Activated T-cell treated with anti-CD3 and anti-CD28 coated beads for 4 hours (primary cell): ENCODE data around the gene HYAL1.
"Not testable (repeated sequence)": the region's sequence is repeated elsewhere in the genome, so short reads cannot be mapped to it uniquely, and the experiment has no call there.

Experiments used
- DNase-seq: peaks from one replicate; pipeline ENCODE4 v3.0.0-alpha.2; 2020

Gene HYAL1

DNA sequence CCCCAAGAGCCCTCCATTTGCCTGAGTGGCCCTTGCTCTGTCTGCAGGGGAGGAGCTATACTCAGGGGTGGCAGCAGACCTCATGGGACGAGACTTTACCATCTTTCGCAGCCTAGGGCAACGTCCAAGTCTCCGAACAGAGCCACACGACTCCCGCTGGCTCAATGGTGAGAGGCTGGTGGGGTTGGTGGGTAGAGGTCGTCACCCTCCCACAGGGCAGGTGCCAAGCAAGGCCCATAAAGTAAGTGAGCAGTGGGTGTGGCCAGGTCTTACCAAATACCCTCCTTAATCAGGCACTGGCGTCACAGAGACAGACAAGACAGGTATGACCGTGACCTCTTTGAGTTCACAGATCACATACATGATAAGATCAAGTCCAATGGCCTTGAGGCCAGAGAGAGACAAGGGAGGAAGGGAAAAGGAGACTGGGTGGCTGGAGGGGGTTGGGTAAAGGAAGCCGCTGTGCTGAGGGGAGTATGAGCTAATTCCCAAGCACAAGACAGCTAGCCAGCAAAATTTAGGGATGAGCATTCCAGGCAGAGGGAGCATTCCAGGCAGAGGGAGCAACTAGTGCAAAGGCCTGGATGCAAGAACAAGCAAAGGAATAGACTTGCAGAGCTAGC, 31.9 kb downstream of the HYAL1 start:
- no peak for DNase-seq

GRCh38 chr3:50270422-50271224, 32.8 kb downstream of the HYAL1 start:
- DNase-seq: no peak

- no peak for DNase-seq
These were observed 33.4 kb downstream of the HYAL1 start for GRCh38 chr3:50269977-50270413.

DNA sequence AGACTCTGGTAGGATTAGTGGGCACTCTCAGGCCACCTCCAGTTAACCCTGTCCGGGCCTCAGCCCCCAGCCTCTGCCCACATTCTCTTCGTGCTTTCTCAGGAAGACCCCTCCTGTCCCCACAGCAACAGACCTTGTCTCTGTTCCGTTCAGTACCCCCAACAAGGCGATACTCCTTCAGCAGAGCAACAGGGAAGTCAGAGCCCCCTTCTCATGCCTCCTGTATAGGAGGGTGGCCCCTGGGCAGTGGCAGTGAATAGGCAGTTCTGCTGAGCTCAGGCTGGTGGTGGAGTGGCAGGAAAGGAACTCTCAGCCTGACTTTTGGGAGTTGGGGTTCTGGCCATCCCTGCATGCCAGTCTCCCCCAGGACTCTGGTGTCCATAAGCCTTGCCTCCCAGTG, 33.9 kb downstream of the HYAL1 start:
- DNase-seq: no peak

DNA sequence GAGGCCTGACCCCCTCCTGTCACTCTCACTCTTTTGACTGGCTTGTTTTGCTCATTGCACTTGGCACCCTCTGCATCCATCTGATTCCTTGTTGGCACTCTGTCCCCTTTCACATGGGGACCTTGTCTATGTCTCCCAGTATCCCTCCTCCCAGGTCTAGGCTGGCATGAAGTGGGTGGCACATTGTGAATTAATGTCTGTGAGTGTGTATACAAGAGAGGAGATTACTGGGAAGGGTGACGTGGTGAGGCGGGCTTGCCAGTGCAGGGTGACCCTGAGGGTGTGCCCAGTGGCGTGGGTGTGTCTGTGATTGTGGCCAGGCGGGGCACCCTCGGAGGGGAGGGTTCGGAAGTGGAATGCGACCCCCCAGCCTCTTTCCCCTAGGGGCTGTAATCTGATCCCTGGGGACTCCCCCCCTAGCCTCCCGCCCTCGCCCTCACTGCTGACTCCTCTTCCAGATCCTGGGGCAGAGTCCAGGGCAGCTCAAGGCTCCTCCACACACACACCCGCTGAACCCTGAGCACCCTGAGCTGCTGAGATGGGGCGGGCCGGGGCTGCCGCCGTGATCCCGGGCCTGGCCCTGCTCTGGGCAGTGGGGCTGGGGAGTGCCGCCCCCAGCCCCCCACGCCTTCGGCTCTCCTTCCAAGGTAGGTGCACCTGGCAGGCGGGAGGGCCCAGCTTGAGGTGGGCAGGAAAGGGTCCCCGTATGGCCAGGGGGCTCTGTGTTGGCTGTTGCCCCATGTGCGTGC, 34.5 kb downstream of the HYAL1 start, which contains the start of gene SEMA3B:
TSS of gene SEMA3B (plus strand) at position 445 of the 749 bp plus-strand sequence. CDS start at position 539, 94 bp downstream.
- DNase-seq: no peak

DNA sequence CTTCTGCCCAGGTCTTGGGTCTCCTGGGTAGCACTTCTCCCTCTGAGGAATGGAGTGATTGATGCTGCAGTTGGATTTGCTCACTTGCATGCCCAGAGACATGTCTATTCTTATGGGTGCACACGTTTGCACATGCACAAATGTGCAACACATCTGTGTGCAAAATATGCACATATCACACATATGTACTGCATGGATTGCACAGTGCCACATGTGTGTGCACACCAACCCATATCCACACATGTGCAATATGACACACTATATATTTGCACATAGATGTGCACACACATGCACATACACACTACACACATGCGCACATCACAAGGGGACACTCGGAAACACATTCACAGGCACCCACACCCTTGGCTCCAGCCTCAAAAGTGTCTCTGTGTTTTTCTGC, 35.1 kb downstream of the HYAL1 start:
- DNase-seq: no peak

GRCh38 chr3:50267280-50267913, 36.0 kb downstream of the HYAL1 start:
- DNase-seq: no peak

DNA sequence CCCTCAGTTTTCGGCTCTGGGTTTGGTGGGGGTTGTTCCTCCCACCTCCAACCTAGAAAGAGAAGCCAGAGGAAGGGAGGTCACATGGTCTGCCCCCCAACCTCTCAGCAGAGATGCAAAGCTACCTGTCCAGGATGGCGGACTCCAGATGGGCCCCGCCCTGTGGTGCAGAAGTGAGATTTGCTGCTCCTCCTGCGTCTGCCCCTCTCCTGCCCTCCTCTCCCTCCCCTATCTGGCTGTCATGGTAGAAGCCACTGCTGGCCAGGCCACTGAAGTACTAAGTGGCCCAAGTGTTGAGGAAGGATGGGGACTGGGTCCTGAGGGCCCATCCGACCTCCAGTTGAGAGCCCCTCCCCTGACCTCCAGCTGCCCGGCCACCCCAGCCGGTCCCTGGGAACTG, 36.5 kb downstream of the HYAL1 start:
- no peak for DNase-seq

DNA sequence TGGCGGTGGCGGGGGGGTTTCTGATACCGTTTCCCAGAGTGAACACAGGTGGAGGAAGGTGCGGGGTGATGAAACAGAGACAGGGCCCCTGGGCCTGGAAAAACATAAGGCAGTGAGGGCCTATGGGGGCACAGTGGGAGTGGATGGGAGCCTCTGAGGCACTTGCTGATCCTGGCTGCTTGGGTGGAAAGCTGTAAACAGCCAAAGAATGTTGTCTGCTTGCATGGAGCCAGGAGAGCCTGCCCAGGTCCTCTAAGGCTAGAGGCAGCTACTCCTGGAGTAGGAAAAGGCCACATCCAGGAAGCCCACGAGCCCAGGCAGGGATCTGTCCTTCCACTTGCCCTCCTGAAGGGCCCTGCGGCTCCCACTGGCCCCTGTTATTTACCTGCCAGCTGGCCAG, 37.4 kb downstream of the HYAL1 start:
- DNase-seq: no peak

DNA sequence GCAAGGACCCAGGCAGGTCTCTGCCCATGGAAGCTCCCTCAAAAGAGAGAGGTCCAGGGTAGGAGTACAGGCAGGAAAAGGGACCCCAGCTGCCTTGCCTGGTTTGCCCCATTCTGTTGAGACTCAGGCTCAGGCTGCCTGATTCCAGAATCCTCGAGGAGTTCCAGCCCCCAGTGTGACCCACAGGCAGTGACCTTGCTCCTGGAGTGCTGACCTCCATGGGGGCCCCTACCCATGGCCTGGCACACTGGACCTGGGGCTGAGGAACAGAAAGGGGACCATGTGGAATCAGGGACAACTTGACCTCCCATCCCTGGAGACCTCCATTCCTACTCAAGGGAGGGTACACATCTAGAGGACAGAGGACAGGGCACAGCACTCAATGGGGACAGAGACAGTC, 37.8 kb downstream of the HYAL1 start:
- DNase-seq: no peak

GRCh38 chr3:50264964-50265485, 38.3 kb downstream of the HYAL1 start:
- DNase-seq: no peak

DNA sequence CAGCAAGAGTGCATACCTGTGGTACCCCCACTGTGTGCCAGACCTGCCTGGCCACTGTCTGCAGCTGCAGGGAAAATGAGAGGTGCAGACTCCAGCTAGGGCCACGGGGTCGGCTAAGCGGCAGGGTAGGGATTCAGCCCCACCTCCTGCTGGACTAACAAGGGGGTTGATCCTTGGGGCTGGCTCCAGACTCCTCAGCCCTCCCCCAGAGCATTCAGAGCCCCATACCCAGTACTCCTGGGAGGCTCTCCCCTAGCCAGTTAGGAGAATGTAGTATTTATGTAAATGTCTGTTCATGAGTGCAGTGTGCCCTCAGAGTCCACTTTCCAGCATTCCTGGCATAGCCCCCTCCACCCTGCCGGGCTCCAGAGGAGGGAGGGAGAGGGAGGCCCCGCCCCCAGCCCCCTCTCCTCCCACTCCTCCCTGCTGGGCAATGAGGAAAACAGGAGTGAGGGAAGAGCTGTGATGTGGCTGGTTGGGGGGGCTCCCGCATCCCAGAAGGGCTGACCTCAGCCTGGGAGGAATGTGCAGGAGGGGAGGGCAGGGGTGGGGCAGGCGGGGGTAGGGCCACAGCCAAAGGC, 38.9 kb downstream of the HYAL1 start:
- no peak for DNase-seq

- DNase-seq: no peak
These were observed 39.6 kb downstream of the HYAL1 start for GRCh38 chr3:50263478-50264382.

GRCh38 chr3:50262778-50263177, 40.6 kb downstream of the HYAL1 start:
- no peak for DNase-seq

DNA sequence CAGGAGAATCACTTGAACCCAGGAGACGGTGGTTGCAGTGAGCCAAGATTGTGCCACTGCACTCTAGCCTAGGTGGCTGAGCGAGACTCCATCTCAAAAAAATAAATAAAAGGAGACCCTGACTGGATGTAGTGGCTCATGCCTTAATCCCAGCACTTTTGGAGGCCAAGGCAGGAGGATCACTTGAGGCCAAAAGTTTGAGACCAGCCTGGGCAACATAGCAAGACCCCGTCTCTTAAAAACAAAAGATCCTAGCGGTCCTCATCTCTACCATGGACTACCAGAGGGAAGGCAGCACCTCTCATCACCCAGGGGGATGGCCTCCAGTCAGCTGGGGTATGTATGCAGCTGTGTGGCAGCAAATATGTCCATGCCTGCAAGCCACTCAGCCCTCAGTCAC, 41.2 kb downstream of the HYAL1 start:
- DNase-seq: not testable (repeated sequence)

GRCh38 chr3:50261505-50261904, 41.9 kb downstream of the HYAL1 start:
- no peak for DNase-seq

DNA sequence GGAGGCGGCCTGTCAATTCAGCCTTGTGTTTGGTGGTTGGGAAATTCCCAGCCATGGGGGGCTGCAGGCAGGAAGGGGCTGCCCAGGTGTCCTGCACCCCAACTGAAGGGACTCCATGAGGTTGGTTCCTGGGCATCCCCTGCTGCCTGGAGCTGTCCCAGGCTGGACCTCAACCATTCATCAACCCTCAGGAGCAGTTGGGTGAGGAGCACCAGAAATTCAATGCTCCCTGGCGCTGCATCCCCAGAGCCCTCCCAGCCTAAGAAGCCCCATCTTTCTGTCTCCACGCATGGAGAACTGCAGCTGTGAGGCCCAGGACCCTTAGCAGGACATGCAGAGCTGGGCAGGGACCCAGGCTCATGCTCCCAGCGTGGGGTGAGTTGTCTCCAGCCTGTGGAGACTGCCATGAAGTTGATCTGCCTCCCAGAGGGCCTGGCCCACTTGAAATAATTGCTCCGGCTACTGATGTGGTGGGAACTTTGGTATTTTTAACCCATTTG, 42.4 kb downstream of the HYAL1 start:
- no peak for DNase-seq

DNA sequence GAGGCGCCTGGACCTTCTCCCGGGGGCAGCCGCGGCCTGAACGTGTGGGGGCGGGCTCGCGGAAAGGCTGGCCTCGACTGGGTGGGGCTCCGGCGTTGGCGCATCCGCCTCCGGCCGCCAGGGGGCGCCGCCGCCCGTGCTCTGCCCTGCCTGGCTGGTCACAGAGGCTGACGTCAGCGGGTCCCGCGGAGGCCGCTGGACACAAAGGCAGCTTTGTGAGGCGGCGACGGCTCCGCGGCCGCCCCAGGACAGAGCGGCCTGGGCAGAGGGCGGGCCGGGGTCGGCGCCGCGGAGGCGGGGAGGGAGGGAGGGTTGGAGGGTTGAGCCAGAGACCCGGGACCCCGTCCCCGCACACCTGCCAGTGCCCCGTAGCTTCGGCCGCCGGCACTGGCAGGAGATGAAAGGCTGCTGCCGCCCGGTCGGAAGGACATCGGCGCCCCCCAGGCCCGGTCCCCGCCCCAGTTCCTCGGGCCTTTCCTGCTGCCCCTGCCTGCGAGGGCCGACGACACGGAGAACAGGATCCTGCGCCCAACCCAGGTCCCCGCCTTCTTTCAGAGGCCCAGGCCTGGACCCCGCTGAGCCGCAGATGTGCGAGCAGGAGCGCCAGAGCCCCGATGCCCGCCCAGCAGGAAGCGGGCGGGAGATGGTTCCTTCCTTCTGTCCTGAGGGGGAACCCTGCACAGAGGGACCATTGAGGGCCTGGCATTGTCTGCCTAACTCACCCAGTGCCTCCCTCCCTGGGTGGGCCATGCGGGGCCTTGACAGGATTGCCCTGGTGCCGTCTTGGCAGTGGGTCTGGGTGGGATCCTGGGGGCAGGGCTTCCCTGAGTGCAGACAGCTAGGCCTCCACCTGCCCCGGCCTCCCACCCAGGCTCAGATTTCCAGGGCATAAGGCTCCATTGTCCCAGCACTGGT, 43.1 kb downstream of the HYAL1 start:
- DNase-seq: peak; percentile 69

DNA sequence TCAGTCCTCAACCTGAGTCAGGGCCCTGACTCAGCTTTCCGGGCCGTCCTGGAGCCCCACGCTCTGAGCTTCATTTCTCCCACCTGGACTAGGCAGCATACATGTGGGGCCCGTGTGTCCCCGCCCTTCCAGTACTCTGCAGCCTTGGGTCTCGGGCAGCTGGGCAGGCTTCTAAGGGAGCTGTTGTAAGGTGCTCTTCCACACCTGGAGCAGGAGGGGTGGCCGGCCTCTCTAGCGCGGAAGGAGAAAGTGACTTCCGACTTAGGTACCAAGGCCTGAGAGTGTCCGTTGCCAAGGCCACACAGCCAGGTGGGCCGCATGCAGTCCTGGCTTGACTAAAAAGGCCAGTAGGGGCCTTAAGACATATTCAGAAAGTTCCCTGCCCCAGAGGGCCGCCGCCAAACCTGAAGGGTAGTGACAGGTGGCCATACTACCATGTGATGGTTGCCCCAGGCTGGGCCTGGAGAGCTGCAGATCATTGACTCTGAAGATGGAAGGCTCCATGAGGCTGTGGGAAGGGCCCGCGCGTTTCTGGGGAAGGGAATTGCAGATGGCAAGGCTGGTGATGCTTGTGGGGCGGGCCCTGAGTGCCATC, 43.8 kb downstream of the HYAL1 start:
- no peak for DNase-seq

DNA sequence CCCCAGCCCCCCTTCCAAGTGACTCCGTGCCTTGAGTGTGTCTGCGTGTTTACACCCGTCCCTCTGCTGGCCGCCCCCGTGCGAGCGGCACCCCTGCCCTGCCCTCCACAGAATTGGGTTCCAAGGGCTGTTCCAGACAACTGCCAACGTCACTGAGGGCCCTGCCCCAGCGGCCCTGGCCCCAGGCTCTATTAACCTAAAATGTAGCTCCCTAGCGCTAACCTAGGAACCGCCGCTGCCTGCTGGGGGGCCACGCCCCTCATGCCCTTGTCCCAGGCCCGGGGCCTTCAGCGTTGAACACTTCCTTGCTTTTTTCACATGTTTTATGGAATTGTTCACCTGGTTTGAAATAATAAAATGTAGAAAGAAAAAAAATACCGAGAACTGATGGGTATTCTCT, 44.4 kb downstream of the HYAL1 start:
- DNase-seq: no peak
